GM23338 (cell line): ENCODE results near the gene RAB43. TPM values are rescaled to one million over a fixed set of nuclear protein-coding genes. Genes with fewer than 3 reads are reported as not detected.
A peak's percentile ranks its signal among the peaks of the same experiment; 100 is the strongest.

Experiments
- ATAC-seq: fragments of 200-7000 bp; cut with Tn5 transposase; 3 replicates; pipeline ENCODE4 v1.9.1; 2020
- DNase-seq: peaks from one replicate; pipeline ENCODE4 v3.0.0-alpha.2; 2015; ENCODE audit warnings: low spot score
- H2AFZ ChIP-seq: fragments of 200-600 bp; sonication (generic); 2 replicates; pipeline ENCODE4 v1.8.0; 2016; ENCODE audit warnings: antibody characterized with exemption, mild to moderate bottlenecking, moderate library complexity
- H3F3A ChIP-seq: fragments of 200-600 bp; sonication (generic); replicated peaks from 2 replicates; pipeline ENCODE4 v1.8.0; 2017; ENCODE audit warnings: antibody characterized with exemption, mixed run types, low read depth
- H3K27ac ChIP-seq: fragments of 200-600 bp; sonication (generic); 2 replicates; pipeline ENCODE4 v1.6.1; 2016; ENCODE audit warnings: low read depth
- H3K27me3 ChIP-seq: fragments of 200-600 bp; sonication (generic); 2 replicates; pipeline ENCODE4 v1.8.0; 2016; ENCODE audit warnings: mild to moderate bottlenecking, mixed run types, moderate library complexity; ENCODE audit not compliant: insufficient read depth
- H3K36me3 ChIP-seq: fragments of 200-600 bp; sonication (generic); 2 replicates; pipeline ENCODE4 v1.8.0; 2016; ENCODE audit warnings: mild to moderate bottlenecking; ENCODE audit not compliant: insufficient read depth
- H3K4me1 ChIP-seq: fragments of 200-600 bp; sonication (generic); 2 replicates; pipeline ENCODE4 v1.8.0; 2016; ENCODE audit warnings: mild to moderate bottlenecking, moderate library complexity; ENCODE audit not compliant: insufficient read depth
- H3K4me2 ChIP-seq: fragments of 200-600 bp; sonication (generic); 2 replicates; pipeline ENCODE4 v1.7.1; 2017; ENCODE audit warnings: mixed run types
- H3K4me3 ChIP-seq: fragments of 200-600 bp; sonication (generic); 2 replicates; pipeline ENCODE4 v1.6.1; 2016; ENCODE audit warnings: mixed run types
- H3K79me2 ChIP-seq: fragments of 200-600 bp; sonication (generic); replicated peaks from 2 replicates; pipeline ENCODE4 v1.8.0; 2017; ENCODE audit warnings: mild to moderate bottlenecking; ENCODE audit not compliant: insufficient read depth
- H3K9me2 ChIP-seq: fragments of 200-600 bp; sonication (generic); 2 replicates; pipeline ENCODE4 v1.8.0; 2017; ENCODE audit not compliant: insufficient read depth
- H4K20me1 ChIP-seq: fragments of 200-600 bp; sonication (generic); replicated peaks from 2 replicates; pipeline ENCODE4 v1.8.0; 2017; ENCODE audit warnings: mild to moderate bottlenecking; ENCODE audit not compliant: insufficient read depth
- H3K27ac Mint-ChIP-seq: 2 replicates; pipeline ENCODE4 v1.8.0; 2020; ENCODE audit warnings: inconsistent platforms, mild to moderate bottlenecking, moderate library complexity, mixed read lengths
- H3K27me3 Mint-ChIP-seq: 3 replicates; pipeline ENCODE4 v1.8.0; 2022; ENCODE audit warnings: low read depth, mild to moderate bottlenecking, moderate library complexity, mixed read lengths, inconsistent platforms; ENCODE audit not compliant: insufficient read depth, poor library complexity
- H3K36me3 Mint-ChIP-seq: 3 replicates; pipeline ENCODE4 v1.8.0; 2021; ENCODE audit warnings: low read depth, mild to moderate bottlenecking, inconsistent platforms, moderate library complexity, mixed read lengths
- H3K4me1 Mint-ChIP-seq: 3 replicates; pipeline ENCODE4 v1.8.0; 2020; ENCODE audit warnings: mild to moderate bottlenecking, inconsistent platforms, mixed read lengths
- H3K4me3 Mint-ChIP-seq: 3 replicates; pipeline ENCODE4 v1.8.0; 2021; ENCODE audit warnings: moderate library complexity, mild to moderate bottlenecking, inconsistent platforms, mixed read lengths
- H3K9me3 Mint-ChIP-seq: 3 replicates; pipeline ENCODE4 v1.8.0; 2020; ENCODE audit warnings: moderate library complexity, mild to moderate bottlenecking, inconsistent platforms, mixed read lengths
- CREB1 ChIP-seq: fragments of 250-450 bp; sonication (Bioruptor Pico); IDR thresholded peaks from 2 replicates; pipeline ENCODE4 v1.5.0; 2020; ENCODE audit warnings: low read depth, mild to moderate bottlenecking, moderate library complexity
- CTCF ChIP-seq, 2 experiments: fragments of 200-600 bp in 1 of 2; sonication (generic) in 1 of 2; conservative IDR thresholded peaks; 2 replicates each; pipeline versions ENCODE4 v1.5.1 to v1.6.1; 2016 to 2017; ENCODE audit warnings: antibody characterized with exemption in 2 of 2, low read depth in 2 of 2, mild to moderate bottlenecking in 2 of 2, moderate library complexity in 1 of 2
- ETS1 ChIP-seq: IDR thresholded peaks from 2 replicates; pipeline ENCODE4 v1.6.1; 2016; ENCODE audit warnings: antibody characterized with exemption
- EZH2 ChIP-seq: fragments of 200-600 bp; sonication (generic); IDR thresholded peaks from one replicate; pipeline ENCODE4 v1.8.0; 2017; ENCODE audit warnings: antibody characterized with exemption, mild to moderate bottlenecking, low read depth; ENCODE audit not compliant: unreplicated experiment
- EZH2phosphoT487 ChIP-seq: fragments of 200-600 bp; sonication (generic); IDR thresholded peaks from one replicate; pipeline ENCODE4 v1.8.1; 2018; ENCODE audit warnings: antibody characterized with exemption; ENCODE audit not compliant: unreplicated experiment
- JUNB ChIP-seq: IDR thresholded peaks from one replicate; pipeline ENCODE4 v1.6.1; 2016; ENCODE audit warnings: antibody characterized with exemption; ENCODE audit not compliant: unreplicated experiment
- NANOG ChIP-seq: IDR thresholded peaks from 2 replicates; pipeline ENCODE4 v1.6.1; 2016; ENCODE audit warnings: antibody characterized with exemption, borderline replicate concordance
- POLR2AphosphoS5 ChIP-seq: IDR thresholded peaks from 2 replicates; pipeline ENCODE4 v1.6.1; 2016; ENCODE audit warnings: antibody characterized with exemption, low read depth
- REST ChIP-seq: IDR thresholded peaks from one replicate; pipeline ENCODE4 v1.6.1; 2018; ENCODE audit warnings: antibody characterized with exemption; ENCODE audit not compliant: unreplicated experiment
- STAT1 ChIP-seq: IDR thresholded peaks from one replicate; pipeline ENCODE4 v1.6.1; 2016; ENCODE audit warnings: antibody characterized with exemption; ENCODE audit not compliant: unreplicated experiment
- ZNF331 ChIP-seq: fragments of 250-450 bp; sonication (Bioruptor Pico); IDR thresholded peaks from 2 replicates; pipeline ENCODE4 v1.5.0; 2020; ENCODE audit warnings: low read depth, mild to moderate bottlenecking, moderate library complexity
- ZNF462 ChIP-seq: fragments of 250-450 bp; sonication (Bioruptor Pico); IDR thresholded peaks from 2 replicates; pipeline ENCODE4 v1.5.0; 2020; ENCODE audit warnings: mild to moderate bottlenecking, moderate library complexity
- polyA plus RNA-seq: library from polyadenylated mRNA; unstranded; fragments of >200 nt; fragmentation: Nextera tagmentation; extraction: Ambion mirVana; gene quantifications from 2 replicates; pipeline ENCODE4 v1.2.1, GENCODE V29; 2016
- total RNA-seq: library from RNA; depleted of rRNA; stranded (reverse); fragments of >200 nt; shearing (Covaris generic); gene quantifications from 2 replicates; pipeline ENCODE4 v1.2.3, GENCODE V29; 2014

RAB43 gene
- total and polyA plus RNA-seq, 2 experiments from 2014 or later: 5.7 to 37.0 TPM

GRCh38 chr3:129122412-129123011, 908 bp upstream of the RAB43 start:
- no peaks in the 10 kb centered on the region for H3K9me2 ChIP-seq
- ATAC-seq (peak; percentile 9), DNase-seq (peak; percentile 66)
- peak overlapping the region; percentile 92 for H3K4me3 ChIP-seq
- peaks cover 33% of the 10 kb centered on the region for H3K4me1 ChIP-seq
- peaks cover 8% of the 10 kb centered on the region for H3F3A ChIP-seq
- H3K36me3 ChIP-seq: 0 out of 2 replicates have a peak, but pooled peaks cover 3% of the 10 kb centered on the region
- peak overlapping the region; percentile 97 for H3K4me2 ChIP-seq
- peaks cover 27% of the 10 kb centered on the region for H3K79me2 ChIP-seq
- no peaks in the 10 kb centered on the region for H3K27me3 ChIP-seq
- H3K9me3 Mint-ChIP-seq: no peaks in the 10 kb centered on the region; the same call in 2 of the 3 replicates
- peak overlapping the region; percentile 98 for H2AFZ ChIP-seq
- peaks cover 5% of the 10 kb centered on the region for H3K36me3 Mint-ChIP-seq
- H3K4me3 Mint-ChIP-seq: peak overlapping the region; percentile 81
- peak overlapping the region; percentile 75 for H3K27ac Mint-ChIP-seq
- H3K27me3 Mint-ChIP-seq: peaks cover 19% of the 10 kb centered on the region
- no peaks in the 10 kb centered on the region for H4K20me1 ChIP-seq
- no peak overlapping the region for H3K27ac ChIP-seq
- H3K4me1 Mint-ChIP-seq: peaks cover 36% of the 10 kb centered on the region
- TF ChIP-seq CREB1 (CRISPR knock-in tag) (no peak), NANOG (no peak), REST (no peak), EZH2 (no peak), ZNF331 (CRISPR knock-in tag) (no peak), ZNF462 (no peak), EZH2phosphoT487 (no peak), JUNB (no peak), CTCF (conservative IDR thresholded peaks at IDR 0.05; ENCODE audit: low read depth in 2 of 2) (no peak), POLR2AphosphoS5 (no peak), STAT1 (no peak), ETS1 (no peak)
